Erythroblast (primary cell): Measurements from ENCODE around the gene CYP26A1.

Source experiments
- GATA1 ChIP-seq: IDR thresholded peaks from 2 replicates; pipeline ENCODE4 v1.6.1; 2011; ENCODE audit warnings: low read depth, mild to moderate bottlenecking, control low read depth, low read length, moderate library complexity
- POLR2A ChIP-seq: IDR thresholded peaks from 2 replicates; pipeline ENCODE4 v1.6.1; 2011; ENCODE audit warnings: mild to moderate bottlenecking, low read length

GRCh38 chr10:93126483-93127052 is 52.9 kb downstream of the CYP26A1 start:
- TF ChIP-seq POLR2A (no peak), GATA1 (no peak)
